Gastroesophageal sphincter (tissue), 3 donors: ENCODE data around the gene FAM110C.

ENCODE experiments used
- CTCF ChIP-seq, 4 experiments: fragments of 200-600 bp in 2 of 4; fragments of 450-650 bp in 2 of 4; sonication (generic) in 1 of 4; IDR thresholded peaks; one replicate each; pipeline ENCODE4 v1.5.1; 2017 to 2019; ENCODE audit warnings: antibody characterized with exemption in 4 of 4, mild to moderate bottlenecking in 2 of 4, moderate library complexity in 2 of 4
- EP300 ChIP-seq: sonication (generic); formaldehyde crosslinking; IDR thresholded peaks from one replicate; pipeline ENCODE4 v1.6.1; 2017; ENCODE audit warnings: antibody characterized with exemption, mild to moderate bottlenecking

- TF ChIP-seq CTCF (IDR thresholded peaks at IDR 0.05) (no peak), EP300 (no peak)
Observed at GRCh38 chr2:71309-72035, 25.2 kb upstream of the FAM110C start.
